Testis (tissue), 3 donors: Measurements from ENCODE around the gene RHBDD1. TPM values are rescaled to one million over a fixed set of nuclear protein-coding genes. Genes with fewer than 3 reads are reported as not detected.

Experiments
- DNase-seq: peaks from one replicate; pipeline ENCODE4 v3.0.0-alpha.2; 2019
- H3K27ac ChIP-seq, 2 donors: fragments of 200-600 bp; sonication (generic); one replicate each; pipeline ENCODE4 v1.5.1; 2019
- H3K27me3 ChIP-seq: fragments of 200-600 bp; sonication (generic); one replicate; pipeline ENCODE4 v1.5.1; 2019
- H3K36me3 ChIP-seq: fragments of 200-600 bp; sonication (generic); one replicate; pipeline ENCODE4 v1.5.1; 2017; ENCODE audit warnings: low read depth; ENCODE audit errors: missing control alignments
- H3K4me1 ChIP-seq: fragments of 200-600 bp; sonication (generic); one replicate; pipeline ENCODE4 v1.5.1; 2019
- H3K4me3 ChIP-seq, 2 donors: fragments of 200-600 bp; sonication (generic); one replicate each; pipeline ENCODE4 v1.5.1; 2017 to 2019
- H3K9me3 ChIP-seq: fragments of 200-600 bp; sonication (generic); one replicate; pipeline ENCODE4 v1.5.1; 2017
- POLR2A ChIP-seq: fragments of 450-650 bp; IDR thresholded peaks from one replicate; pipeline ENCODE4 v1.6.1; 2017; ENCODE audit warnings: antibody characterized with exemption, mild to moderate bottlenecking, moderate library complexity
- WGBS, 2 donors: methylation state at CpG; one replicate each; pipeline ENCODE4 v1.1.5; 2018; 5-methylcytosine and 5-hydroxymethylcytosine counted together
- intact Hi-C: fragments of 100-400 bp; cut with DNase I; formaldehyde crosslinking; loops from one replicate; pipeline ENCODE4 v1.15.1; 2023; ENCODE audit warnings: low total_unique reads
- polyA plus RNA-seq: library from polyadenylated mRNA; stranded (reverse); fragments of 350-450 nt; fragmentation: Illumina TruSeq; extraction: RNeasy Lipid Tissue Mini Kit (QIAGEN cat#74804); gene quantifications from one replicate; pipeline ENCODE4 v1.2.3, GENCODE V29; 2014; ENCODE audit warnings: low read depth, low replicate concordance; ENCODE audit not compliant: insufficient read depth
- total RNA-seq, 2 donors: library from RNA; depleted of rRNA; stranded (reverse); fragments of >200 nt; gene quantifications; one replicate each; pipeline ENCODE4 v1.2.3, GENCODE V29; 2016
- TF ChIP-seq, protein P1 (sequence below), 3 experiments: fragments of 450-650 bp in 2 of 3; fragments of 200-600 bp in 1 of 3; sonication (generic) in 1 of 3; IDR thresholded peaks; one replicate each; pipeline ENCODE4 v1.5.1; 2016 to 2019; ENCODE audit warnings: antibody characterized with exemption in 3 of 3, mild to moderate bottlenecking in 2 of 3, moderate library complexity in 1 of 3

RHBDD1 gene
- total and polyA plus RNA-seq, 3 donors from 2014 or later, result 38.0 to 49.8 (median 43.4) TPM

GRCh38 chr2:226971084-226971483 lies 135.2 kb downstream of the RHBDD1 start:
- H3K27ac ChIP-seq, result peak overlapping the region in 1 of 2 donors; percentile 20
- H3K36me3 ChIP-seq, result no peaks in the 10 kb centered on the region
- H3K4me3 ChIP-seq, result no peak overlapping the region
- no peaks in the 10 kb centered on the region for H3K27me3 ChIP-seq
- TF ChIP-seq POLR2A, result no peak
- TF ChIP-seq, protein P1, sequence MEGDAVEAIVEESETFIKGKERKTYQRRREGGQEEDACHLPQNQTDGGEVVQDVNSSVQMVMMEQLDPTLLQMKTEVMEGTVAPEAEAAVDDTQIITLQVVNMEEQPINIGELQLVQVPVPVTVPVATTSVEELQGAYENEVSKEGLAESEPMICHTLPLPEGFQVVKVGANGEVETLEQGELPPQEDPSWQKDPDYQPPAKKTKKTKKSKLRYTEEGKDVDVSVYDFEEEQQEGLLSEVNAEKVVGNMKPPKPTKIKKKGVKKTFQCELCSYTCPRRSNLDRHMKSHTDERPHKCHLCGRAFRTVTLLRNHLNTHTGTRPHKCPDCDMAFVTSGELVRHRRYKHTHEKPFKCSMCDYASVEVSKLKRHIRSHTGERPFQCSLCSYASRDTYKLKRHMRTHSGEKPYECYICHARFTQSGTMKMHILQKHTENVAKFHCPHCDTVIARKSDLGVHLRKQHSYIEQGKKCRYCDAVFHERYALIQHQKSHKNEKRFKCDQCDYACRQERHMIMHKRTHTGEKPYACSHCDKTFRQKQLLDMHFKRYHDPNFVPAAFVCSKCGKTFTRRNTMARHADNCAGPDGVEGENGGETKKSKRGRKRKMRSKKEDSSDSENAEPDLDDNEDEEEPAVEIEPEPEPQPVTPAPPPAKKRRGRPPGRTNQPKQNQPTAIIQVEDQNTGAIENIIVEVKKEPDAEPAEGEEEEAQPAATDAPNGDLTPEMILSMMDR (IDR thresholded peaks at IDR 0.05), result no peak
- 77 to 81% methylated on average over 6 of the region's 6 CpGs for WGBS, 2 donors
- H3K9me3 ChIP-seq, result no peaks in the 10 kb centered on the region
- DNase-seq, result no peak
- intact Hi-C loops, result no loop called here
- H3K4me1 ChIP-seq, result no peaks in the 10 kb centered on the region

- Histone ChIP-seq H3K4me1 (no peaks in the 10 kb centered on the region), H3K4me3 (no peak overlapping the region), H3K27ac (no peak overlapping the region), H3K27me3 (no peaks in the 10 kb centered on the region), H3K9me3 (no peaks in the 10 kb centered on the region), H3K36me3 (no peaks in the 10 kb centered on the region)
- TF ChIP-seq, protein P1 (IDR thresholded peaks at IDR 0.05), result no peak
- no peak for TF ChIP-seq POLR2A
- DNase-seq, result no peak
- intact Hi-C loops, result no loop called here
- WGBS, 2 donors, result 94 to 97% methylated on average over 4 of the region's 4 CpGs
Observed at GRCh38 chr2:226971770-226972169, 135.9 kb downstream of the RHBDD1 start.

DNA sequence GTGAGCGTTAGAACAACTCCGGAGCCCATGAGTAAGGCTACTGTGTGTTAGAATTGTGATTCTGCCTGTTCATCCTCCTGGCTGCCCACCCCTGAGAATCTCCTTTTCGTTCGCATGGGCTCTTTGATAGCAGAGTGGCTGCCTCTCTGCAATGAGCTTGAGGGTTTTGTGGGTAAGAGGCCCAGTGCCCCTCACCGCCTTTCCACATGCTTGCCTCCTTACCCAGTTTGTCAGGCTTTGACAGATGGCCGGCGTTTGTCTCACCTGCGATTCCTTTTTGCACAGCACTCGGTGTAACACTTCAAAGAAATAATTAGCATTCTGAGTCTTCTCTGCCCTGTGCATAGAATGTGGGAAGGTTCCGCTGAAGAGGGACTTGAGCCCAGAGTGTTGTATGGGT lies 138.0 kb downstream of the RHBDD1 start:
- TF ChIP-seq, protein P1 (IDR thresholded peaks at IDR 0.05), result no peak
- TF ChIP-seq POLR2A, result no peak
- Histone ChIP-seq H3K36me3 (no peaks in the 10 kb centered on the region), H3K4me3 (no peak overlapping the region), H3K27ac (no peak overlapping the region), H3K27me3 (no peaks in the 10 kb centered on the region), H3K9me3 (no peaks in the 10 kb centered on the region), H3K4me1 (no peaks in the 10 kb centered on the region)
- no peak for DNase-seq
- intact Hi-C loops, result no loop called here
- WGBS, 2 donors, result 89 to 90% methylated on average over 9 to 10 of the region's 10 CpGs

- H3K27ac ChIP-seq, result no peak overlapping the region
- DNase-seq, result no peak
- H3K4me3 ChIP-seq, result no peak overlapping the region
- no peaks in the 10 kb centered on the region for H3K36me3 ChIP-seq
- TF ChIP-seq, protein P1 (IDR thresholded peaks at IDR 0.05), result no peak
- no peak for TF ChIP-seq POLR2A
- H3K4me1 ChIP-seq, result no peaks in the 10 kb centered on the region
- no peaks in the 10 kb centered on the region for H3K27me3 ChIP-seq
- no peaks in the 10 kb centered on the region for H3K9me3 ChIP-seq
- intact Hi-C loops, result no loop called here
- 82 to 83% methylated on average over 2 of the region's 2 CpGs for WGBS, 2 donors
Observed at GRCh38 chr2:226977775-226978190, 141.9 kb downstream of the RHBDD1 start.

GRCh38 chr2:226978300-226978699 lies 142.4 kb downstream of the RHBDD1 start:
- Histone ChIP-seq H3K4me3 (no peak overlapping the region), H3K27me3 (no peaks in the 10 kb centered on the region), H3K4me1 (no peaks in the 10 kb centered on the region), H3K9me3 (no peaks in the 10 kb centered on the region), H3K36me3 (no peaks in the 10 kb centered on the region), H3K27ac (no peak overlapping the region)
- 96 to 100% methylated on average over 7 of the region's 7 CpGs for WGBS, 2 donors
- TF ChIP-seq, protein P1 (IDR thresholded peaks at IDR 0.05), result no peak
- TF ChIP-seq POLR2A, result no peak
- DNase-seq, result no peak
- intact Hi-C loops, result no loop called here
